A673 (cell line): Measurements from ENCODE around the gene NBEA. TPM values are rescaled to one million over a fixed set of nuclear protein-coding genes. Genes with fewer than 3 reads are reported as not detected.

Experiments
- BruUV-seq: library from RNA; stranded (reverse); fragments of 400-500 nt; replicated peaks from 2 replicates; lab custom pipeline; 2021; lab: Mats Ljungman, UMichigan
- CTCF ChIA-PET: fragments of 300-600 bp; sonication (Branson Sonifier 250); formaldehyde crosslinking; loops from one replicate; lab custom pipeline; 2022; ENCODE audit warnings: antibody characterized with exemption; lab: Charles Lee
- POLR2A ChIA-PET: fragments of 300-600 bp; sonication (Branson Sonifier 250); formaldehyde crosslinking; loops from one replicate; lab custom pipeline; 2022; ENCODE audit warnings: antibody characterized with exemption; ENCODE audit not compliant: low non-redundant PET; lab: Charles Lee
- DNase-seq: peaks from one replicate; pipeline ENCODE4 v3.0.0-alpha.2; 2015; ENCODE audit warnings: low spot score
- H3K27ac ChIP-seq: fragments of 200-600 bp; sonication (generic); 2 replicates; pipeline ENCODE4 v1.5.1; 2016; ENCODE audit warnings: mixed run types, low read depth, mild to moderate bottlenecking, mixed read lengths, antibody characterized with exemption, low read length; ENCODE audit not compliant: poor library complexity, severe bottlenecking
- H3K27me3 ChIP-seq: fragments of 200-600 bp; sonication (generic); replicated peaks from 2 replicates; pipeline ENCODE4 v1.6.1; 2017; ENCODE audit warnings: mixed run types, low read depth, mild to moderate bottlenecking, mixed read lengths, antibody characterized with exemption, low read length; ENCODE audit not compliant: insufficient read depth, poor library complexity
- H3K36me3 ChIP-seq: fragments of 200-600 bp; sonication (generic); 2 replicates; pipeline ENCODE4 v1.6.1; 2016; ENCODE audit warnings: mixed run types, mild to moderate bottlenecking, mixed read lengths, antibody characterized with exemption, low read length; ENCODE audit not compliant: insufficient read depth, poor library complexity, severe bottlenecking
- H3K4me1 ChIP-seq: fragments of 200-600 bp; sonication (generic); 2 replicates; pipeline ENCODE4 v1.6.1; 2017; ENCODE audit warnings: mixed run types, mild to moderate bottlenecking, mixed read lengths, antibody characterized with exemption, low read length; ENCODE audit not compliant: insufficient read depth, poor library complexity, severe bottlenecking
- H3K4me3 ChIP-seq: fragments of 200-600 bp; sonication (generic); 2 replicates; pipeline ENCODE4 v1.5.1; 2016; ENCODE audit warnings: low read depth, mixed run types, mild to moderate bottlenecking, mixed read lengths, low read length; ENCODE audit not compliant: poor library complexity, severe bottlenecking
- H3K9me3 ChIP-seq: fragments of 200-600 bp; sonication (generic); 2 replicates; pipeline ENCODE4 v1.6.1; 2016; ENCODE audit warnings: mixed run types, low read depth, mild to moderate bottlenecking, mixed read lengths, antibody characterized with exemption, low read length; ENCODE audit not compliant: poor library complexity, severe bottlenecking
- EZH2 ChIP-seq: fragments of 200-600 bp; sonication (generic); IDR thresholded peaks from 2 replicates; pipeline ENCODE4 v1.6.1; 2017; ENCODE audit warnings: borderline replicate concordance, low read depth, mild to moderate bottlenecking, mixed read lengths, antibody characterized with exemption, low read length; ENCODE audit not compliant: poor library complexity, severe bottlenecking
- intact Hi-C: fragments of 100-400 bp; cut with micrococcal nuclease; formaldehyde crosslinking; loops from one replicate; pipeline ENCODE4 v1.10.0; 2022; ENCODE audit not compliant: unreplicated experiment
- total RNA-seq: library from RNA; stranded (reverse); gene quantifications from 2 replicates; pipeline ENCODE4 v1.2.3, GENCODE V29; 2021
- TF ChIP-seq, protein P1 (sequence below): fragments of 300-800, 200-600 bp; sonication (generic); conservative IDR thresholded peaks from 2 replicates; pipeline ENCODE4 v1.5.1; 2017; ENCODE audit warnings: low read depth, mild to moderate bottlenecking, antibody characterized with exemption, low read length, moderate library complexity, mixed read lengths

NBEA gene
- total RNA-seq, 1 experiment from 2014 or later = 4.2 TPM

DNA sequence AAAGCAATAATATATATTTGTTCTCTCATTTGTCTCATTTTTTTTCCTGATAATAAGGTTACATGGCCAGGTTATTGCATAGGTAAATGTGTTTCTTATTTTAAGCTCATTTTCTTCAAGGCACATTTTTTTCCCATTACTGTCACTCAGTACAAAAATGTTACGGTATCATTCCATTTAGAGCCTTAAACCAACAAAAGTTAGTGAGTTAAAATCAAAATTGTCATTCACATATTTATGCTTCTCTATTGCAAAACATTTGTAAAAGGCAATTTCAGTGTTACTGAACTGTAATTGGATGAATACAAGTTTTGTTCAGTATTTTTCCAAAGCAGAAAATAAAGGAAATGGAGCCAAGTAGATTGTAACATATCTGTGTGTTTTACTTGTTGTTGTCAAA, 652.0 kb downstream of the NBEA start:
- H3K9me3 ChIP-seq = no peaks in the 10 kb centered on the region
- no peak overlapping the region for H3K27ac ChIP-seq
- intact Hi-C loops = no loop called here
- POLR2A ChIA-PET = no interaction called here
- H3K4me1 ChIP-seq = no peaks in the 10 kb centered on the region
- no peaks in the 10 kb centered on the region for H3K36me3 ChIP-seq
- H3K4me3 ChIP-seq = no peak overlapping the region
- no peak for DNase-seq
- no peak for TF ChIP-seq EZH2
- TF ChIP-seq, protein P1, sequence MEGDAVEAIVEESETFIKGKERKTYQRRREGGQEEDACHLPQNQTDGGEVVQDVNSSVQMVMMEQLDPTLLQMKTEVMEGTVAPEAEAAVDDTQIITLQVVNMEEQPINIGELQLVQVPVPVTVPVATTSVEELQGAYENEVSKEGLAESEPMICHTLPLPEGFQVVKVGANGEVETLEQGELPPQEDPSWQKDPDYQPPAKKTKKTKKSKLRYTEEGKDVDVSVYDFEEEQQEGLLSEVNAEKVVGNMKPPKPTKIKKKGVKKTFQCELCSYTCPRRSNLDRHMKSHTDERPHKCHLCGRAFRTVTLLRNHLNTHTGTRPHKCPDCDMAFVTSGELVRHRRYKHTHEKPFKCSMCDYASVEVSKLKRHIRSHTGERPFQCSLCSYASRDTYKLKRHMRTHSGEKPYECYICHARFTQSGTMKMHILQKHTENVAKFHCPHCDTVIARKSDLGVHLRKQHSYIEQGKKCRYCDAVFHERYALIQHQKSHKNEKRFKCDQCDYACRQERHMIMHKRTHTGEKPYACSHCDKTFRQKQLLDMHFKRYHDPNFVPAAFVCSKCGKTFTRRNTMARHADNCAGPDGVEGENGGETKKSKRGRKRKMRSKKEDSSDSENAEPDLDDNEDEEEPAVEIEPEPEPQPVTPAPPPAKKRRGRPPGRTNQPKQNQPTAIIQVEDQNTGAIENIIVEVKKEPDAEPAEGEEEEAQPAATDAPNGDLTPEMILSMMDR = no peak
- CTCF ChIA-PET = no interaction called here
- no TSS peak for BruUV-seq
- no peaks in the 10 kb centered on the region for H3K27me3 ChIP-seq

DNA sequence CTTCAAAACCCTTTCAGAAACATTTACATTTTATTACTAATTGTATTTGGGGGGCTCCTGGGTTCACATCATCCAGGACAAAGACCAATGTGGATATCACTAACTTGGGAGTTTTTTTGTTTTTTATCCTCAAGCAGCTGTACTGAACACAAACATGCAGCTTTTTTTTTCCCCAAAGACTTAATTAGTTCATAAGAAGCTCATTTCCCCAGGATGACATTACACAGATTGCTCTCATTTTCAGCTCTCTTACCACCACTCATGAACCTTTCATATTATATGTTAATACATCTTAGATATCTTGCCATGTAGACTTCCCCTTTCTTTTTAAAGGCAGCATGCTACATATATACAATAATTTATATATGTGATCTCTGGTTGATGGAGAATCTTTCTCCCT, 653.1 kb downstream of the NBEA start:
- Histone ChIP-seq H3K36me3 (no peaks in the 10 kb centered on the region), H3K9me3 (no peaks in the 10 kb centered on the region), H3K4me3 (no peak overlapping the region), H3K4me1 (no peaks in the 10 kb centered on the region), H3K27ac (no peak overlapping the region), H3K27me3 (no peaks in the 10 kb centered on the region)
- ChIA-PET CTCF (no interaction called here), POLR2A (no interaction called here)
- intact Hi-C loops = no loop called here
- DNase-seq = no peak
- BruUV-seq = no TSS peak
- TF ChIP-seq, protein P1 = no peak
- no peak for TF ChIP-seq EZH2

DNA sequence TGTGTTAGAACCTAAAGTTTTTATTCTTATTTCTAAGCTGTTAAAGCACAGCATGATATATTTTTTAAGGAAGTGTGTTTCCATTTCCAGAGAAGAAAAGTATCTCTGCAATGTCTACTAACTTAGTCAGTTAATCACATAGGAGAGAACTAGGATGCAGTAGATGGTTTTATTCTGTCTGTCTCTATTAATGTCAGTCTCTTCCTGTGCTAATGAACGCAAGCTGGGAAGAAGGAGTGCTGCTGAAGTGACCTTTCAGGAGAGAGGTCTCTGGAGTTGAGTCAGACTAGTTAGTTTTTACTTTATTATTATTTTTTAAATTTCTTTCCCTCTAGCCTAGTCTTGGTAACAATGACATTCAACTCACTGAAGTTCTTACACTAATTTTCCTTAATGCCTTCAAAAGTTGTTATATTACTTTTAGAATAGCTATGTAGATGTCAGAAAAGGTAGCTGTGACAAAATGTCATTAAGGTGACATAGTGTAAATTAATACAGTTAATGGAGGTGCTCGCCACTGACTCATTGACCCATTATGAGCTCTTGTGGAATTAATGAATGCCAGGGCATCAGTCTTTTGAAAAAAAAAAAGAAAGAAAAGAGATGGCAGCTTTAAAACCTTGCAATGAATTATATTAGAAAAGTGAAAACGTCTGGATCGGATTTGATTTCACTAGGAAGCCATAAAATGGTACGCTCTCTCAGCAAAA, 654.4 kb downstream of the NBEA start:
- no peak for DNase-seq
- no peaks in the 10 kb centered on the region for H3K36me3 ChIP-seq
- ChIA-PET POLR2A (no interaction called here), CTCF (no interaction called here)
- H3K27me3 ChIP-seq = no peaks in the 10 kb centered on the region
- no TSS peak for BruUV-seq
- no peaks in the 10 kb centered on the region for H3K9me3 ChIP-seq
- H3K4me1 ChIP-seq = no peaks in the 10 kb centered on the region
- TF ChIP-seq EZH2 = no peak
- TF ChIP-seq, protein P1 = no peak
- no peak overlapping the region for H3K4me3 ChIP-seq
- intact Hi-C loops = no loop called here
- no peak overlapping the region for H3K27ac ChIP-seq
